Measurements from ENCODE around the gene EML6. TPM values are rescaled to one million over a fixed set of nuclear protein-coding genes. Genes with fewer than 3 reads are reported as not detected.

The EML6 gene
- total RNA-seq, 4 donors from 2014 or later = 0.62 to 1.5 (median 1.1) TPM

- H3K36me3 ChIP-seq = peaks cover 0 to 53% of the 10 kb centered on the region in 2 donors
- peaks cover 0 to 30% (median 0%) of the 10 kb centered on the region in 3 donors for H3K4me1 ChIP-seq
- WGBS, 2 donors (ENCODE audit: low coverage in 1 of 2) = 94 to 96% methylated on average over 5 to 11 of the region's 18 CpGs
- H3K27ac ChIP-seq = no peak overlapping the region
- H3K27me3 ChIP-seq = no peaks in the 10 kb centered on the region
- TF ChIP-seq EP300 (IDR thresholded peaks at IDR 0.05) = no peak
- no peak for TF ChIP-seq CTCF (IDR thresholded peaks at IDR 0.05)
- no peak for TF ChIP-seq POLR2A (IDR thresholded peaks at IDR 0.05)
- no peak for TF ChIP-seq POLR2AphosphoS5 (IDR thresholded peaks at IDR 0.05)
- ATAC-seq = no peak
- H3K4me3 ChIP-seq = no peak overlapping the region
- H3K9me3 ChIP-seq = no peaks in the 10 kb centered on the region
Observed at GRCh38 chr2:54967759-54968365, 244.4 kb downstream of the EML6 start.

GRCh38 chr2:54968561-54969218 is 245.2 kb downstream of the EML6 start:
- Histone ChIP-seq H3K4me1 (peaks cover 0 to 33% (median 5%) of the 10 kb centered on the region in 3 donors), H3K9me3 (no peaks in the 10 kb centered on the region), H3K4me3 (no peak overlapping the region), H3K27me3 (no peaks in the 10 kb centered on the region), H3K27ac (no peak overlapping the region), H3K36me3 (peaks cover 0 to 53% of the 10 kb centered on the region in 2 donors)
- ATAC-seq = no peak
- WGBS, 2 donors (ENCODE audit: low coverage in 1 of 2) = 81% methylated on average over 7 of the region's 10 CpGs; no CpG with 5 or more reads in 1 of the 2 donors
- TF ChIP-seq POLR2AphosphoS5 (IDR thresholded peaks at IDR 0.05) = peak; percentile 2
- TF ChIP-seq EP300 (IDR thresholded peaks at IDR 0.05) = no peak

GRCh38 chr2:54969295-54969939 is 246.0 kb downstream of the EML6 start:
- Histone ChIP-seq H3K36me3 (peaks cover 0 to 53% of the 10 kb centered on the region in 2 donors), H3K27ac (no peak overlapping the region), H3K27me3 (no peaks in the 10 kb centered on the region), H3K4me3 (no peak overlapping the region), H3K9me3 (no peaks in the 10 kb centered on the region), H3K4me1 (peaks cover 0 to 38% (median 5%) of the 10 kb centered on the region in 3 donors)
- no peak for ATAC-seq
- no peak for TF ChIP-seq POLR2A (IDR thresholded peaks at IDR 0.05)
- no peak for TF ChIP-seq POLR2AphosphoS5 (IDR thresholded peaks at IDR 0.05)
- no peak for TF ChIP-seq EP300 (IDR thresholded peaks at IDR 0.05)
- no peak for TF ChIP-seq CTCF (IDR thresholded peaks at IDR 0.05)
- 50 to 57% methylated on average over 2 of the region's 4 CpGs for WGBS, 2 donors (ENCODE audit: low coverage in 1 of 2)

GRCh38 chr2:54969940-54970338 is 246.5 kb downstream of the EML6 start:
- H3K36me3 ChIP-seq = peaks cover 0 to 53% of the 10 kb centered on the region in 2 donors
- no peaks in the 10 kb centered on the region for H3K27me3 ChIP-seq
- H3K9me3 ChIP-seq = no peaks in the 10 kb centered on the region
- WGBS, 2 donors (ENCODE audit: low coverage in 1 of 2) = 74 to 83% methylated on average over 3 to 4 of the region's 7 CpGs
- H3K4me3 ChIP-seq = no peak overlapping the region
- TF ChIP-seq EP300 (IDR thresholded peaks at IDR 0.05) (no peak), POLR2A (IDR thresholded peaks at IDR 0.05) (no peak), CTCF (IDR thresholded peaks at IDR 0.05) (no peak), POLR2AphosphoS5 (IDR thresholded peaks at IDR 0.05) (no peak)
- H3K4me1 ChIP-seq = peaks cover 0 to 44% (median 5%) of the 10 kb centered on the region in 3 donors
- no peak for ATAC-seq
- no peak overlapping the region for H3K27ac ChIP-seq

- H3K9me3 ChIP-seq = no peaks in the 10 kb centered on the region
- H3K36me3 ChIP-seq = peaks cover 0 to 21% of the 10 kb centered on the region in 2 donors
- H3K4me3 ChIP-seq = no peak overlapping the region
- TF ChIP-seq POLR2A (IDR thresholded peaks at IDR 0.05) (no peak), POLR2AphosphoS5 (IDR thresholded peaks at IDR 0.05) (no peak), CTCF (IDR thresholded peaks at IDR 0.05) (no peak), EP300 (IDR thresholded peaks at IDR 0.05) (no peak)
- H3K4me1 ChIP-seq = peaks cover 22 to 78% (median 31%) of the 10 kb centered on the region in 3 donors
- WGBS, 2 donors (ENCODE audit: low coverage in 1 of 2) = 72 to 85% methylated on average over 2 of the region's 2 CpGs
- ATAC-seq = no peak
- H3K27ac ChIP-seq = peak overlapping the region in 3 of 4 donors; percentile 44 to 66 (median 65)
- no peaks in the 10 kb centered on the region for H3K27me3 ChIP-seq
Observed at GRCh38 chr2:54975175-54975574, 251.7 kb downstream of the EML6 start.

Measured in gastroesophageal sphincter (tissue), 4 donors.